NCI-H1105 treated with DMSO at 0.1 percent for 48 hours (cell line): ENCODE results near the gene NCOA4.
"Not testable (repeated sequence)": the region's sequence is repeated elsewhere in the genome, so short reads cannot be mapped to it uniquely, and the experiment has no call there.

Experiments used
- DNase-seq: peaks from one replicate; lab custom pipeline; 2025; lab: John Stamatoyannopoulos, UW

NCOA4 gene

GRCh38 chr10:45983538-45984186 lies 46.8 kb downstream of the NCOA4 start:
- not testable (repeated sequence) for DNase-seq

GRCh38 chr10:45981367-45981766 lies 49.1 kb downstream of the NCOA4 start:
- not testable (repeated sequence) for DNase-seq

DNA sequence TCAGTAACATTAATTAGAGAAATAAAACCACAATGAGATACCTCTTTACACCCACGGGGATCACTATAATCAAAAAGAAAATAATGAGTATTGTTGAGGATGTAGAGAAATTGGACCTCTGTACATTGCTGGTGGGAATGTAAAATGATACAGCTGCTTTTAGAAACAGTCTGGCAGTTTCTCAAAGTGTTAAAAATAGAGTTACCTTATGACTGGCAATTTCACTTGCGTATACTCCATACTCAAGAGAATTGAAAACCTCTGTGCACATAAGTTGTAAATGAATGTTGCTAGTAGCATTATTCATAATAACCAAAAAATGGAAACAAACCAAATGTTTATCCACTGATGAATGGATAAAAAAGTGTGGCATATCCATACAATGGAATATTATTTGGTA lies 51.9 kb downstream of the NCOA4 start:
- DNase-seq = not testable (repeated sequence)

GRCh38 chr10:45974041-45974440 lies 56.4 kb downstream of the NCOA4 start:
- not testable (repeated sequence) for DNase-seq

DNA sequence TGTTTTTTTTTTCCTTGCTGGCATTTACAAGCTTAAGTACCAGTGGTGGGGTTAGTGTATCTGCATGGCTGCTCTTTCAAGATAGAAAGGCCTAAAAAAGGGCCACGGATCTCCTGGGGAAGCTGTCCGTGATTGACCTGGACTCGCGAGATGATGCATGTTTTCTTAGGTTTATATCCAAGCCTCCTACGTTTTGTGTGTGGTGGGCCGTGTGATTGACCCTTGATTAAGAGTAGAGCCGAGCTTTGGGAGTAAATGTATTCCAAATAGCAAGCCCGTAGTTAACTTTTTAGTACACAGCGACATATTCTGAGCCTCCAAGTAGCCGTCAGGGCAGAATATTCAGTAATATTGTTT lies 57.6 kb downstream of the NCOA4 start:
- DNase-seq = not testable (repeated sequence)

- DNase-seq = peak; percentile 48
These were observed 58.2 kb downstream of the NCOA4 start, which contains the start of gene TIMM23 for GRCh38 chr10:45972106-45972812. TIMM23 (plus strand) TSS chr10:45972489; CDS start chr10:45972625, 136 bp downstream.

- not testable (repeated sequence) for DNase-seq
These were observed 58.7 kb downstream of the NCOA4 start for GRCh38 chr10:45971742-45972105.

- not testable (repeated sequence) for DNase-seq
These were observed 59.4 kb downstream of the NCOA4 start for GRCh38 chr10:45971019-45971418.

- DNase-seq = not testable (repeated sequence)
These were observed 67.6 kb downstream of the NCOA4 start for GRCh38 chr10:45962686-45963452.

- not testable (repeated sequence) for DNase-seq
These were observed 72.5 kb downstream of the NCOA4 start for GRCh38 chr10:45957928-45958327.

GRCh38 chr10:45956634-45957033 lies 73.8 kb downstream of the NCOA4 start:
- DNase-seq = not testable (repeated sequence)
